ENCODE results near the gene CAPN6. TPM values are rescaled to one million over a fixed set of nuclear protein-coding genes. Genes with fewer than 3 reads are reported as not detected.

Gene CAPN6
- total RNA-seq, 3 donors from 2014 or later = 5.6 to 5.9 TPM; not detected in 1

DNA sequence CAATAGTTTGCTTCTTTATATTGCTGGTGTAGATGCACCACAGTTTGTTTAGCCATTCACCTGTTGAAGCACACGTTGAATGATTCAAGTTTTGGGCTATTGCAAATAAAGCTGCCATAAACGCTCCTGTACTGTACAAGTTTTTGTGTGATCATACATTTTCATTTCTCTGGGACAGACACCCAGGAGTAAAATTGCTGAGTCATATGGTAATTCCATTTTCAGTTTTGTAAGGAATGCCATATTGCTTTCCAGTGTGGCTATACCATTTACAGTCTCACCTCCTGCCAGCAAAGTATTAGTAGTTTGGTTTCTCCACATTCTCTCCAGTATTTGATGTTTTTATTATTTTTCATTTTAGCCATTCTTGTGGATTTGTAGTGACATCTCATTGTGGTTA lies 32.0 kb upstream of the CAPN6 start:
- no peaks in the 10 kb centered on the region for H3K4me1 ChIP-seq
- no peak for TF ChIP-seq POLR2A (IDR thresholded peaks at IDR 0.05)
- TF ChIP-seq CTCF (IDR thresholded peaks at IDR 0.05) = no peak
- no peak for TF ChIP-seq POLR2AphosphoS5 (IDR thresholded peaks at IDR 0.05)
- H3K4me3 ChIP-seq = no peak overlapping the region
- H3K36me3 ChIP-seq = no peaks in the 10 kb centered on the region
- intact Hi-C loops (cut with DNase I; ENCODE audit: low total_unique reads) = no loop called here
- H3K9me3 ChIP-seq = no peaks in the 10 kb centered on the region
- no peak for DNase-seq (ENCODE audit: low spot score in 2 of 2)
- H3K27me3 ChIP-seq = peaks cover 0 to 48% of the 10 kb centered on the region in 2 donors
- no peak overlapping the region for H3K27ac ChIP-seq

- H3K27me3 ChIP-seq = peaks cover 0 to 63% of the 10 kb centered on the region in 2 donors
- intact Hi-C loops (cut with DNase I; ENCODE audit: low total_unique reads) = no loop called here
- DNase-seq (ENCODE audit: low spot score in 2 of 2) = no peak
- no peaks in the 10 kb centered on the region for H3K9me3 ChIP-seq
- H3K36me3 ChIP-seq = no peaks in the 10 kb centered on the region
- no peaks in the 10 kb centered on the region for H3K4me1 ChIP-seq
- H3K27ac ChIP-seq = no peak overlapping the region
- TF ChIP-seq POLR2A (IDR thresholded peaks at IDR 0.05) = no peak
- no peak for TF ChIP-seq POLR2AphosphoS5 (IDR thresholded peaks at IDR 0.05)
- no peak for TF ChIP-seq CTCF (IDR thresholded peaks at IDR 0.05)
- no peak overlapping the region for H3K4me3 ChIP-seq
Measured at GRCh38 chrX:111288841-111289240, 18.6 kb upstream of the CAPN6 start.

GRCh38 chrX:111284631-111285293 lies 14.5 kb upstream of the CAPN6 start:
- H3K27ac ChIP-seq = no peak overlapping the region
- no peaks in the 10 kb centered on the region for H3K4me1 ChIP-seq
- no peak overlapping the region for H3K4me3 ChIP-seq
- H3K27me3 ChIP-seq = peaks cover 0 to 37% of the 10 kb centered on the region in 2 donors
- H3K9me3 ChIP-seq = no peaks in the 10 kb centered on the region
- TF ChIP-seq POLR2AphosphoS5 (IDR thresholded peaks at IDR 0.05) (no peak), POLR2A (IDR thresholded peaks at IDR 0.05) (no peak), CTCF (IDR thresholded peaks at IDR 0.05) (no peak)
- no peak for DNase-seq (ENCODE audit: low spot score in 2 of 2)
- H3K36me3 ChIP-seq = no peaks in the 10 kb centered on the region
- intact Hi-C loops (cut with DNase I; ENCODE audit: low total_unique reads) = no loop called here

- Histone ChIP-seq H3K27ac (no peak overlapping the region), H3K4me1 (no peaks in the 10 kb centered on the region), H3K27me3 (peaks cover 0 to 41% of the 10 kb centered on the region in 2 donors), H3K36me3 (no peaks in the 10 kb centered on the region), H3K9me3 (no peaks in the 10 kb centered on the region), H3K4me3 (no peak overlapping the region)
- TF ChIP-seq CTCF (IDR thresholded peaks at IDR 0.05) (no peak), POLR2AphosphoS5 (IDR thresholded peaks at IDR 0.05) (no peak), POLR2A (IDR thresholded peaks at IDR 0.05) (no peak)
- intact Hi-C loops (cut with DNase I; ENCODE audit: low total_unique reads) = no loop called here
- no peak for DNase-seq (ENCODE audit: low spot score in 2 of 2)
Measured at GRCh38 chrX:111283446-111283845, 13.2 kb upstream of the CAPN6 start.

DNA sequence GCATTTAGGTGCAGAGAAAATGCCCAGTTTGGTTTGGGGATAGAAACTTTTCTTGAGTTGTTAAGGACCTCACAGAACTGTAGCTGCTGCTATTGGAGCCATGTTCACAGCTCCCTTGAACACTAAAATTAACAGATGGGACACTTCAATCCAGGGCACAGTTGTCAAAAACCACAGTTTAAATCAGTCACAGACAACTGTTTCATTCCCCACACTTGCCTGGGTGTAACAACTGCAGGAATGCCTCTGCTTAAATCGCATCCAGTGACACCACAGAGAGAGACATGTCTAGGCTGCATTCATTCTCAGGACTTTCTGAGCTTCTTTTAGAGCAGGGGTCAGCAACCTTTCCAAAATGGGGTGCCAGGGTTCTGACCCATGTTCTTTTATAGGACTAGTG lies 12.7 kb upstream of the CAPN6 start:
- no peak for TF ChIP-seq CTCF (IDR thresholded peaks at IDR 0.05)
- no peak for TF ChIP-seq POLR2A (IDR thresholded peaks at IDR 0.05)
- no peak for TF ChIP-seq POLR2AphosphoS5 (IDR thresholded peaks at IDR 0.05)
- Histone ChIP-seq H3K36me3 (no peaks in the 10 kb centered on the region), H3K27me3 (peaks cover 0 to 45% of the 10 kb centered on the region in 2 donors), H3K4me3 (no peak overlapping the region), H3K9me3 (no peaks in the 10 kb centered on the region), H3K4me1 (no peaks in the 10 kb centered on the region), H3K27ac (no peak overlapping the region)
- DNase-seq (ENCODE audit: low spot score in 2 of 2) = no peak
- intact Hi-C loops (cut with DNase I; ENCODE audit: low total_unique reads) = no loop called here

Measured in breast epithelium (tissue), 4 donors.